Kasumi-1 (cell line): ENCODE data around the gene PLA2G4A.

Source experiments
- DNase-seq, 2 experiments: peaks; one replicate each; lab custom pipeline; 2025; lab: John Stamatoyannopoulos, UW

Gene PLA2G4A

GRCh38 chr1:187027253-187027652 is 198.5 kb downstream of the PLA2G4A start:
- no peak for DNase-seq

GRCh38 chr1:187032316-187032981 is 203.7 kb downstream of the PLA2G4A start:
- DNase-seq, result no peak

GRCh38 chr1:187032982-187033692 is 204.4 kb downstream of the PLA2G4A start:
- DNase-seq, result no peak

GRCh38 chr1:187033693-187034390 is 205.1 kb downstream of the PLA2G4A start:
- no peak for DNase-seq

- no peak for DNase-seq
These were observed 205.8 kb downstream of the PLA2G4A start for GRCh38 chr1:187034501-187034900.

- DNase-seq, result no peak
These were observed 209.3 kb downstream of the PLA2G4A start for GRCh38 chr1:187037973-187038553.
